Lung (tissue), 12 donors: ENCODE results near the gene SPEF2. TPM values are rescaled to one million over a fixed set of nuclear protein-coding genes. Genes with fewer than 3 reads are reported as not detected.
"Not testable (repeated sequence)": the region's sequence is repeated elsewhere in the genome, so short reads cannot be mapped to it uniquely, and the experiment has no call there.

Source experiments
- ATAC-seq: fragments of 200-7000 bp; cut with Tn5 transposase; one replicate; pipeline ENCODE4 v1.9.1; 2020; ENCODE audit warnings: moderate number of reproducible peaks; ENCODE audit not compliant: insufficient read depth, low FRiP score
- DNase-seq, 3 donors: peaks; one replicate each; pipeline ENCODE4 v3.0.0-alpha.2; 2013 to 2017
- H3K27ac ChIP-seq, 2 donors: one replicate each; pipeline ENCODE4 v1.5.1; 2013; ENCODE audit warnings: mild to moderate bottlenecking in 2 of 2, moderate library complexity in 2 of 2, control low read depth in 1 of 2, inconsistent platforms in 1 of 2, low read depth in 1 of 2, low read length in 1 of 2
- H3K27me3 ChIP-seq, 3 donors: one replicate each; pipeline ENCODE4 v1.5.1; 2013; ENCODE audit warnings: low read length in 2 of 3; ENCODE audit not compliant: control insufficient read depth in 3 of 3, insufficient read depth in 3 of 3
- H3K36me3 ChIP-seq, 4 donors: one replicate each; pipeline ENCODE4 v1.5.1; 2013; ENCODE audit warnings: low read length in 4 of 4, mild to moderate bottlenecking in 1 of 4, moderate library complexity in 1 of 4; ENCODE audit not compliant: control insufficient read depth in 4 of 4, insufficient read depth in 4 of 4
- H3K4me1 ChIP-seq, 5 donors: one replicate each; pipeline ENCODE4 v1.5.1; 2013; ENCODE audit warnings: low read length in 5 of 5, mild to moderate bottlenecking in 2 of 5, moderate library complexity in 1 of 5; ENCODE audit not compliant: control insufficient read depth in 5 of 5, insufficient read depth in 5 of 5
- H3K4me3 ChIP-seq: one replicate; pipeline ENCODE4 v1.5.1; 2013; ENCODE audit warnings: mild to moderate bottlenecking, control low read depth, moderate library complexity
- H3K9ac ChIP-seq, 2 donors: one replicate each; pipeline ENCODE4 v1.5.1; 2013; ENCODE audit warnings: low read length in 2 of 2, control low read depth in 1 of 2; ENCODE audit not compliant: insufficient read depth in 1 of 2
- H3K9me3 ChIP-seq, 4 donors: one replicate each; pipeline ENCODE4 v1.5.1; 2013; ENCODE audit warnings: low read length in 3 of 4, mild to moderate bottlenecking in 1 of 4, moderate library complexity in 1 of 4; ENCODE audit not compliant: control insufficient read depth in 4 of 4, insufficient read depth in 3 of 4
- WGBS, 2 donors: extraction: QIAGEN DNeasy Blood & Tissue Kit; methylation state at CpG; one replicate each; pipeline ENCODE4 v1.1.7; 2013; 5-methylcytosine and 5-hydroxymethylcytosine counted together
- polyA plus RNA-seq, 2 donors: library from polyadenylated mRNA; stranded (reverse); fragments of 200-250 nt; gene quantifications; one replicate each; pipeline ENCODE4 v1.2.1, GENCODE V29; 2013
- total RNA-seq, 2 donors: library from RNA; depleted of rRNA in 1 of 2; stranded (reverse); fragments of >200 nt in 1 of 2; gene quantifications; one replicate each; pipeline ENCODE4 v1.2.1, GENCODE V29; 2014 to 2021
- TF ChIP-seq, protein P1 (sequence below): IDR thresholded peaks from 2 replicates; pipeline ENCODE4 v1.5.1; 2012; ENCODE audit warnings: mild to moderate bottlenecking; ENCODE audit errors: control extremely low read depth, extremely low read depth
- donor health status: control.
- donor health status: control.
- donor health status: Bipolar disorder and iron deficiency.
- donor health status: healthy.
- donor health status: DM: yes; HTN: yes; CAD: no.

The SPEF2 gene
- total and polyA plus RNA-seq, 4 donors: 2.7 to 73.9 (median 11.3) TPM

DNA sequence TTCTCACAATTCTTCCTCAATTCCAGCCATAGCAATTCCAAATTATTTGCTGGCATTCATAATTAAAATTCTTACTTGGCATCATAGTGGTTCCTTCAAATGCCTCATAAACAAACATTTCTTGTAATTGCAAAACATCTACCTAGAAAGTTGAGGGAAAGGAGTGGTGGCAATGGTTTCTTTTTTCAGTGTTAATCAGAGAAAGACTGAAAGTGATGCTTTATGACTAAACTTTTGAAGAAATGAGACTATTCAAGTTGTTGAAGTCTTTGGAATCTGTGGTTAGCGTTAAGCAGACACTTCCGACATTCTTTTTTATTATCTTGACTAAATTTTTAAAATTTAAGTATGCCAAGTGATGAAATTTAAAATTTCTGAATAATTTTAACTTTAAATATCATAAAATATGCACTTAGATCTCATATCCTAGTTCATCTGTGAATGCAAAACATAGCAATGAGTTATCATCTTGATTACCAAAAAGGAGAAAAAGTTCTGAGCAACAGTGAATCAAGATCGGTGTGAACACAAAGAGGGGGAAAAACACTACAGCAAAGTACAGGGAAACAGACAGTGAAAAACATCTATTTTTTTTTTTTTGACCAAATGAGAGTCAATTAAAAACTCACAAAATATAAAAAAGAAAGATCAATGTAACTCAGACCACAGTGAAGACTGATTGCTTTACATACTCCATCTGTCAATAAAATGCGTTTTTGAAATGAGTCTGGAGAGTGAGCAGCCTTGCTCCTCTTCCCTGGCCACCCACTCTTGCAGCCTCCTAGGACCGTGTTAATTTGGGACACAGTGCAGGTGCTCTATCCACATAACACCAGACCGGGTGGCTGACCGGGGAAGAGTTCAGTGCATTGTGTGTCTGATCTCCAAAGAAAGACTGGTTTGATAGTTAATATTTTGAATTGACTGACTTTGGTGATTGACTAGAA is 218.4 kb downstream of the SPEF2 start:
- Histone ChIP-seq H3K9ac (no peak overlapping the region), H3K27me3 (no peaks in the 10 kb centered on the region), H3K27ac (no peak overlapping the region), H3K4me1 (no peaks in the 10 kb centered on the region), H3K9me3 (no peaks in the 10 kb centered on the region), H3K4me3 (no peak overlapping the region), H3K36me3 (no peaks in the 10 kb centered on the region)
- DNase-seq: no peak
- TF ChIP-seq, protein P1, sequence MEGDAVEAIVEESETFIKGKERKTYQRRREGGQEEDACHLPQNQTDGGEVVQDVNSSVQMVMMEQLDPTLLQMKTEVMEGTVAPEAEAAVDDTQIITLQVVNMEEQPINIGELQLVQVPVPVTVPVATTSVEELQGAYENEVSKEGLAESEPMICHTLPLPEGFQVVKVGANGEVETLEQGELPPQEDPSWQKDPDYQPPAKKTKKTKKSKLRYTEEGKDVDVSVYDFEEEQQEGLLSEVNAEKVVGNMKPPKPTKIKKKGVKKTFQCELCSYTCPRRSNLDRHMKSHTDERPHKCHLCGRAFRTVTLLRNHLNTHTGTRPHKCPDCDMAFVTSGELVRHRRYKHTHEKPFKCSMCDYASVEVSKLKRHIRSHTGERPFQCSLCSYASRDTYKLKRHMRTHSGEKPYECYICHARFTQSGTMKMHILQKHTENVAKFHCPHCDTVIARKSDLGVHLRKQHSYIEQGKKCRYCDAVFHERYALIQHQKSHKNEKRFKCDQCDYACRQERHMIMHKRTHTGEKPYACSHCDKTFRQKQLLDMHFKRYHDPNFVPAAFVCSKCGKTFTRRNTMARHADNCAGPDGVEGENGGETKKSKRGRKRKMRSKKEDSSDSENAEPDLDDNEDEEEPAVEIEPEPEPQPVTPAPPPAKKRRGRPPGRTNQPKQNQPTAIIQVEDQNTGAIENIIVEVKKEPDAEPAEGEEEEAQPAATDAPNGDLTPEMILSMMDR: no peak
- ATAC-seq: no peak
- 87 to 96% methylated on average over 7 of the region's 7 CpGs for WGBS, 2 donors

DNA sequence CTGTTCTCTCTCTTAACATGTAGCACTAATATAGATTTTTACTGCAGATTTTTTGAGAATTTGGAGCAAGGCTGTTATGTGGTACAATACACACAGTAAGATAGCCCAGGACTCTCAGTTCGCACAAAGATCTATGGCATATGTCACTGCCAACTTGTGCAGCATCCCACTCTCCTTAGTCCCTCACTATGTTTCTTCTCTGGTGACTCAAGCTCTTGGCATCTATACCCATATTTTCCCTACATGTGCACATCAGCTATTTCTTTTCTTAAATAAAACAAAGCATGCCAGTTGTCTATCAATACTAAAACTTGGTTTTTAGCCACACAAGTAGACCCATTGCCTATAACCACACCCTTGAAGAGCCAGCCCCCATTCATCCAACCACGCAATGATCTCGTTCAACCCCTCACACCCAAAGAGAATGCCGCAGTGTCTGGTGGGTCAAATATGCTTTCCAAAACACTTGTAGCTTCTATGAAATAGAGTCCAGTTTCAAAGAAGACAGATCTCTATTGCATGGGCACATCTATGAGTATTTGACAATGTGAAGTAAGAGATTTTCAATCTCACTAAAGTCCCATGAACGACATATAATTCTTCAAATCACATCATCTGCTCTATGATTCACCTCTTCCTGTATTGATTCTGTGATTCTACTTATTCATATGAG is 220.8 kb downstream of the SPEF2 start:
- no peak overlapping the region for H3K9ac ChIP-seq
- no peak overlapping the region for H3K4me3 ChIP-seq
- H3K4me1 ChIP-seq: no peaks in the 10 kb centered on the region
- H3K27me3 ChIP-seq: no peaks in the 10 kb centered on the region
- no peak overlapping the region for H3K27ac ChIP-seq
- ATAC-seq: no peak
- WGBS, 2 donors: 92 to 97% methylated on average over 5 of the region's 5 CpGs
- peaks cover 0 to 3% (median 0%) of the 10 kb centered on the region in 4 donors for H3K9me3 ChIP-seq
- no peak for DNase-seq
- TF ChIP-seq, protein P1: no peak
- no peaks in the 10 kb centered on the region for H3K36me3 ChIP-seq

DNA sequence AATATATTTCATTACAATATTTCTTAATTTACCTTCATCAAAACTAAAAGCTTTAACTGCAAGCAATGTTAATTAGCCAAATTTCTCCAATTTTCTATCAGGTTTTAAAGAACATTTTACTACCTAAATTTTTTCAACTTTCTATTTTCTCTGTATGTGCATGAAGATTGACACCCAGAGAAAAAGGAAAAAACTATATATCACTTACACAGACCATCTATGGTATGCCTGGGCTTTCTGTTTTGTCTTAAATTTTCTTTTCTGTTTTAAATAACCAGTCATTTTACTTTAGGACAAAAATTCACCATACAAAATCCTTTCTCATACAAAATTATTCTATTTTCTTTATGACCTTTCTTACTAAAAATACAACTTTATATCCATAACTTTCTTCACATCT is 225.2 kb downstream of the SPEF2 start:
- Histone ChIP-seq H3K9me3 (peaks cover 0 to 7% (median 3%) of the 10 kb centered on the region in 4 donors), H3K27ac (no peak overlapping the region), H3K27me3 (no peaks in the 10 kb centered on the region), H3K4me1 (peaks cover 0 to 8% (median 0%) of the 10 kb centered on the region in 5 donors), H3K36me3 (no peaks in the 10 kb centered on the region), H3K9ac (no peak overlapping the region), H3K4me3 (no peak overlapping the region)
- TF ChIP-seq, protein P1: no peak
- no peak for DNase-seq
- ATAC-seq: no peak

DNA sequence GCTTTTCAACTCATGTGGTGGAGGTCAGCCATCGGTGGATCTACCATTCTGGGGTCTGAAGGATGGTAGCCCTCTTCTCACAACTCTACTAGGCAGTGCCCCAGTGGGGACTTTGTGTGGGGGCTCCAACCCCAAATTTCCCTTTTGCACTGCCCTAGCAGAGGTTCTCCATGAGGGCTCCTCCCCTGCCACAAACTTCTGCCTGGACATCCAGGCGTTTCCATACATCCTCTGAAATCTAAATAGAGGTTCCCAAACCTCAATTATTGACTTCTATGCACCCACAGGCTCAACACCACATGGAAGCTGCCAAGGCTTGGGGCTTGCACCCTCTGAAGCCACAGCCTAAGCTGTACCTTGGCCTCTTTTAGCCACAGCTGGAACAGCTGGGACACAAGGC is 227.8 kb downstream of the SPEF2 start:
- H3K27me3 ChIP-seq, H3K36me3 ChIP-seq, H3K9me3 ChIP-seq, H3K27ac ChIP-seq, ATAC-seq, H3K4me3 ChIP-seq, DNase-seq, H3K9ac ChIP-seq: not testable (repeated sequence)
- 84 to 87% methylated on average over 2 of the region's 2 CpGs for WGBS, 2 donors
- H3K4me1 ChIP-seq: peaks cover 0 to 13% (median 0%) of the 10 kb centered on the region in 5 donors
